C4-2B (cell line): ENCODE results near the gene ADIPOQ.
"Not testable (repeated sequence)": the region's sequence is repeated elsewhere in the genome, so short reads cannot be mapped to it uniquely, and the experiment has no call there.

Experiments used
- H3K27ac ChIP-seq: fragments of 450-650 bp; 2 replicates; pipeline ENCODE4 v1.5.1; 2017
- ZFX ChIP-seq: fragments of 450-650 bp; IDR thresholded peaks from 2 replicates; pipeline ENCODE4 v1.6.1; 2017
- TF ChIP-seq, protein P1 (sequence below): fragments of 450-650 bp; conservative IDR thresholded peaks from 2 replicates; pipeline ENCODE4 v1.5.1; 2017; ENCODE audit warnings: mild to moderate bottlenecking

The ADIPOQ gene

DNA sequence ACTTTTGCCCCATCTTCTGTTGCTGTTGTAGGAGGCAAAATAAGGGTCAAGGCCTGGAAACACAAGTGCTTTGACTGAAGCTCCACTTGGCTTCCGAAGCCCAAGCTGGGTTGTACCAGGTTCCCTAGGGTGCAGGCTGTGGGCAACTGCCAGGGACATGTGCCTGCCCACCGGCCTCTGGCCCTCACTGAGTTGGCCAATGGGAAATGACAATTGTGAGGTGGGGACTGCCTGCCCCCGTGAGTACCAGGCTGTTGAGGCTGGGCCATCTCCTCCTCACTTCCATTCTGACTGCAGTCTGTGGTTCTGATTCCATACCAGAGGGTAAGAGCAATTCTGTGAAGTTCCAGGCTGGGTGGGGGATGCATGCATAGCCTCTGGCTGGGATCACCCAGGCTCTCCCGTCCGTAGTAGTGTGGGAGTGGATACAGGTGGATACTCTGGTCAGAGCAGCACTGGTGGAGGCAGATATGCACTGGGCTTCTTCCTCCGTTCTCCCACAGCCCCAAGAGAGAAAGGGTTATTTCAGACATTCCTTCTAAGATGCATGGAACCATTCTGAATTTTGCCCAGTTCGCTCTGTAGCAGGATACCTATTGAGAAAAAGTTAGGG is at the start of gene ADIPOQ:
Gene ADIPOQ (plus strand): TSS at position 285 of the 613 bp plus-strand sequence. CDS start 10,349 bp downstream, outside the sequence.
- TF ChIP-seq, protein P1, sequence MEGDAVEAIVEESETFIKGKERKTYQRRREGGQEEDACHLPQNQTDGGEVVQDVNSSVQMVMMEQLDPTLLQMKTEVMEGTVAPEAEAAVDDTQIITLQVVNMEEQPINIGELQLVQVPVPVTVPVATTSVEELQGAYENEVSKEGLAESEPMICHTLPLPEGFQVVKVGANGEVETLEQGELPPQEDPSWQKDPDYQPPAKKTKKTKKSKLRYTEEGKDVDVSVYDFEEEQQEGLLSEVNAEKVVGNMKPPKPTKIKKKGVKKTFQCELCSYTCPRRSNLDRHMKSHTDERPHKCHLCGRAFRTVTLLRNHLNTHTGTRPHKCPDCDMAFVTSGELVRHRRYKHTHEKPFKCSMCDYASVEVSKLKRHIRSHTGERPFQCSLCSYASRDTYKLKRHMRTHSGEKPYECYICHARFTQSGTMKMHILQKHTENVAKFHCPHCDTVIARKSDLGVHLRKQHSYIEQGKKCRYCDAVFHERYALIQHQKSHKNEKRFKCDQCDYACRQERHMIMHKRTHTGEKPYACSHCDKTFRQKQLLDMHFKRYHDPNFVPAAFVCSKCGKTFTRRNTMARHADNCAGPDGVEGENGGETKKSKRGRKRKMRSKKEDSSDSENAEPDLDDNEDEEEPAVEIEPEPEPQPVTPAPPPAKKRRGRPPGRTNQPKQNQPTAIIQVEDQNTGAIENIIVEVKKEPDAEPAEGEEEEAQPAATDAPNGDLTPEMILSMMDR: no peak
- TF ChIP-seq ZFX: no peak
- H3K27ac ChIP-seq: no peak within 1 kb of the TSS

DNA sequence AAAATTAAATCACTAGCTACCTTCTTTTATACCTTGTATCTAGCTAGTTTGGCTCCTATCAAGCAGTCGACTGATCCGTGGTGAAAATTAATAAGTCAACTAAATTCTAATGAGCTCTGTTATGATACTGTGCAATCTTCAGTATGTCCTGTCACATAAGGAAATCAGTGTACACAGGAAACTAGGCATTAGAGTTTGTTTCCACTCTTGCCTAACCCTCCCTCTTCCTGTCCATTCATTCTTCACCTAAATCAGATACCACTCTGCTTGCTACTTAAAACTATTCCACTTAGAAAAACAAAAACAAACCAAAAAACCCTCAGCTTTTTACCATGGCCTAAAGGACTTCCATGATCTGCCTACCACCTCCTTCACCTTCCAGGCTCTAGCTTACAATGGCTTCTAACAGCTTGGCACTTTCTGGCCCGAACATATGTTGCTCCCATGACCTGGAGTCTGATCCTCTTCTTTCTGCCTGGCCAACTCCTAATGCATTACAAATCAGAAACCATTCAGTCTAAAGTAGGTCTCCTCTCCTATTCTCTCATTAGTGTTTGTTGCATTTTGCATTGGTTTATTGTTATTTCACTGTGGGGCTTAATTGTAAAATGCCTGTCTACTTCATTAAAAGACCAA is 44.2 kb upstream of the ADIPOQ start:
- TF ChIP-seq, protein P1: no peak
- no peak for TF ChIP-seq ZFX
- H3K27ac ChIP-seq: no peak overlapping the region

DNA sequence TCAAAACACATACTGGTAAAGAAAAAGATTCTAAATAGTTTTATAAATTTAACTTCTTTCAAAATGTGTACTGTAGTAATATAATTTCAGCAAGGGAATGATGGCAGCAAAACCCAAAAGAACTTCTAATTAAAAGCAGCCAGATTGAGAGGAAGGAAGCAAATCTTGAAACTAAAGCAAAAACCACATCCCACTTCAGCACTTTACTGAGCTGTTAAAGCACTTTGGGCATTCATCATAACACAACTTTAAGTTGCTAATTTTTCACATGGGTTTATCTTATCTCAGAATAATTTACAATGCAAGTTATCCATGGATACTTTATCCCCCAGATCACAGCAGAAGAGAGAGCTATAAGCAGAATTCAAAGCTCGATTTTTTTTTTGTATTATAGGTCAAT is 42.2 kb upstream of the ADIPOQ start:
- H3K27ac ChIP-seq: no peak overlapping the region
- TF ChIP-seq, protein P1: no peak
- no peak for TF ChIP-seq ZFX

DNA sequence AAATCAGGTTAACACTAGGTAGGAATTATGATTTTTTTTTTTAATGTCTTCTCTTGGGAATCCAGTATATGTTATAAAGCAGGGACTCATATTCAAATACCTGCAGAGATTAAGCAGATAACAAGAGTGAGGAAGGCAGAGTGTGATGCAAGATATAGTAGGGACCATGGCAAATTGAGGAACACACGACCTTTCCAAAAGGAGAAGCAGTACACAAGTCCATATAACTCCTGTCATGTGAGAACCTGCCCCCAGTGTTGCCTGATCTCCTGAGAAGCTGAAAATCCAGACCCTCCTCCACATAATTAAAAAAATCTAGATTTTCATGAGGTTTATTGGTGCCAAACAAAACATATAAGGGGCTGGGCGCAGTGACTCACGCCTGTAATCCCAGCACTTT is 39.8 kb upstream of the ADIPOQ start:
- no peak for TF ChIP-seq ZFX
- TF ChIP-seq, protein P1: no peak
- H3K27ac ChIP-seq: no peak overlapping the region

DNA sequence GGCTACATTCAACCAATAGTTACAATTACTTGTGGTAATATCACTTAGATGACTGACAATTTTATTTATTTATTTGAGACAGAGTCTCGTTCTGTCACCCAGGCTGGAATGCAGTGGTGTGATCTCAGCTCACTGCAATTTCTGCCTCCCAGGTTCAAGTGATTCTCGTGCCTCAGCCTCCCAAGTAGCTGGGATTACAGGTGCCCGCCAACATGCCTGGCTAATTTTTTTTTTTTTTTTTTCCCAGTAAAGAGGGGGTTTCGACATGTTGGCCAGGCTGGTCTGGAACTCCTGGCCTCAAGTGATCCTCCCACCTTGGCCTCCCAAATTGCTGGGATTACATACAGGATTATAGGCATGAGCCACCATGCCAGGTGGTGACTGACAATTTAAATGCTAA is 39.1 kb upstream of the ADIPOQ start:
- not testable (repeated sequence) for H3K27ac ChIP-seq

DNA sequence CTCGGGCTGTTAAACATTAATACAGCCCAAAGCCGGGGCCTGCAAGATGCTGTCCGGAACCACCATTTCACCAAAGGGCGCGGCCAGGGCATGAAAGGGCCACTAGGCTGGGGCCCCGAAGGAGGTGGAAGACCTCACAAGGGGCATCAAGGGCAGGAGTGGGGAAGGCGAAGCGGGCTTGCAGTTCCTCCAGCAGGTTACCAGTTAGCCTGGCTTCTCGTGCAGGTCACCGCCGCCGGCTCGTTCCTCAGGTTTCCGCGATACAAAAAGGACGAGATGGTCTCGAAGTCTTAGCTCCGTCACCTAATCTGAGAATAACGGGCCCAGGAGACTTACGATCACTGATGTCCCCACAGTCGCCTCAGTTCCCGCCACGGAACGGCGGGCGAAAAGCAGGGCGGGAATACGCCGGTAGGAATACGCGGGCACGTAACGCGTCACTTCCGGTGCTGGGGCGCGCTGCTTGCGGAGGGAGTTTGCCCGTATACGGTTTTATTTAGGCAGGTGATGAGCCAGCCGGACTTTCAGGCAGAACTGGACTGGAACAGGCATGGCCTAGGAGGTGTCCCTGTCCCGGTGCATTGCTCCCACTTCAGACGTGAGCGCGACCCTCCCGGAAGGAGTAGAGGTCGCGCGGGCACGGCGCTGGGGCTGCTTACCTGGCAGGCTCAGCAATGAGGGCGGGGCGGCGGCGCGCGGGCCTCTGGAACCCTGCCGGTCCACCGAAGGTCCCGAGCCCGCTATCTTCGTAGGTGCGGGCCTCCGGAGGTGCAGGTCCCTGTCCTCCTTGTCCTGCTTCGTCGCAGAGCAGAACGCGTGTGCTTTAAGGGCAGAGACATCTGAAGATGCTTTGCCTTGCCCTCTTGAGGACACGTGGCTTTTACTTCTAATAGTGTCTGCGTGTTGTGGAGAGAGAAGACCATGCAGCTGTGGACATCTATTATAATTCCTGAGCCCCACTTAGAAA is 36.1 kb upstream of the ADIPOQ start, which contains the start of gene RFC4:
Gene RFC4 (minus strand): TSS at position 394 of the 967 bp plus-strand sequence. CDS start 1,769 bp downstream, outside the sequence.
- H3K27ac ChIP-seq: peak within 1 kb of the TSS; percentile 92
- peak; percentile 70 for TF ChIP-seq ZFX
- TF ChIP-seq, protein P1: no peak

DNA sequence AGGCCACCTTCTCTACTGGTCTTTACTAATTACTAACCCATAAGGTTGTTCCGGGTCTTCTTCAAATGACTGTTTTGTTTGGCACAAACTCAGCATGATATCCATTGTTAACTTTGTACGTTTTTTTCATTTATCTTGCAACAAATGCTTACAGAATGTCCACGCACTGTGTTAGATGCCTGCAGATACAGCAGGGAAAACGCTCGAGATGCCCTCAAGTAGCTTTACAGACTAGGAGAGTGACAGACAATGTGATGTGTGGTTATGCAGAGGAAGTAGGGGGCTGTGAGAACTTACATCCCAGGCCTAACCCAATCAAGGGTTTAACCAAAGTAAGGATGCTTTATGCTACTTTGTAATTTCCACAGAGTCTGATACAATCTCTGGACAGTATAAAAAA is 35.3 kb upstream of the ADIPOQ start:
- no peak for TF ChIP-seq ZFX
- TF ChIP-seq, protein P1: no peak
- H3K27ac ChIP-seq: peak overlapping the region; percentile 92
